Measurements from ENCODE around the gene CHRNA9. TPM values are rescaled to one million over a fixed set of nuclear protein-coding genes. Genes with fewer than 3 reads are reported as not detected.
"Not testable (repeated sequence)": the region's sequence is repeated elsewhere in the genome, so short reads cannot be mapped to it uniquely, and the experiment has no call there.

Gene CHRNA9, protein sequence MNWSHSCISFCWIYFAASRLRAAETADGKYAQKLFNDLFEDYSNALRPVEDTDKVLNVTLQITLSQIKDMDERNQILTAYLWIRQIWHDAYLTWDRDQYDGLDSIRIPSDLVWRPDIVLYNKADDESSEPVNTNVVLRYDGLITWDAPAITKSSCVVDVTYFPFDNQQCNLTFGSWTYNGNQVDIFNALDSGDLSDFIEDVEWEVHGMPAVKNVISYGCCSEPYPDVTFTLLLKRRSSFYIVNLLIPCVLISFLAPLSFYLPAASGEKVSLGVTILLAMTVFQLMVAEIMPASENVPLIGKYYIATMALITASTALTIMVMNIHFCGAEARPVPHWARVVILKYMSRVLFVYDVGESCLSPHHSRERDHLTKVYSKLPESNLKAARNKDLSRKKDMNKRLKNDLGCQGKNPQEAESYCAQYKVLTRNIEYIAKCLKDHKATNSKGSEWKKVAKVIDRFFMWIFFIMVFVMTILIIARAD
- total RNA-seq, result under 1 TPM; 0.26 to 0.82 TPM

DNA sequence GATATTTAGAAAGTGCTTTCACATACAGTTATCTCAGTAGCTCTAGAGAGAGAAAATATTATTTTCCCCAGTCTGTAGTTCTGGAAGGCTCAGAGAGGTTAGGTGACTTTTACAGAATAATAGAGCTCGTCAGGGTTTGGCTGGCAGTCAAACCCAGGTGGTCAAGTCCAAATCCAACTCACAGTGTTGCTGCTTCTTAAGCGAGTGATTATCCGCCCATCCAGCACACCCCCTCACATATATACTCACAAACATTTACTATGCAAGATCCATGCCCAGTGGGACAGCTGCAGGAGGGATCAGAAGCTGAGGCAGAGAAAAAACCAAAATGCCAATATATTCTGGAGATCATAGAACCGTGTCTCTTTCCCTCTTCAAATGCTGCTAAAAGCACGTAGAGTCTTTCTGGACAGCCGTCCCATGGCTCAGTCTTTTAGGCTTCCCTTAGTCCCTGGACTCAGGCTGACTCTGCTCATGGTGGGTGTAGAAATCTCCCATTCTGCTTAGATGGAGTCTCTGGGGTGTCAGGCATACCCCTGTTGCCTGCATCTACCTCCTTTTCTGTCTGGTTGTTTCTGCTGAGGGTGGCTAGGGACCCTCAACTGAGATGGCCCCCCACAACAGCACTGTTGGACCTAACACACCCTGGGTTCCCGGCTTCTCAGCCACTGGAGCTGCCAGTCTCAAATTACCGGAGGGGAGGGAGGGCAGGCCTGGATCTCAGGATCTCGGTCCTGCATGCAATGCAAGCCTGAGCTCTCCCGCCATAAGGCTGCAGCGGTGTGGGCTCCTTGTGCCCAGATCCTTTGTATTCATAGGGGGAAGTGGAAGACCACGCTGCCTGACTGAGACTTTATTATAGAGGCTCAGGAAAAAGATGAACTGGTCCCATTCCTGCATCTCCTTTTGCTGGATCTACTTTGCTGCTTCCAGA, at the start of gene CHRNA9:
Gene CHRNA9 (plus strand): TSS at position 743 of the 934 bp plus-strand sequence. CDS start 135 bp downstream, at position 878.
- CTCF ChIA-PET, result interaction anchor here (5.4 kb wide), 1 partner anchor 10 kb away, joined by 21 read pairs; no protein-coding TSS in a partner anchor
- H3K36me3 Mint-ChIP-seq (ENCODE audit: low read depth), result no peaks in the 10 kb centered on the region
- H3K9me3 Mint-ChIP-seq (ENCODE audit: insufficient read depth), result no peaks in the 10 kb centered on the region
- no peak within 1 kb of the TSS for H3K4me3 Mint-ChIP-seq
- H3K27ac Mint-ChIP-seq, result no peak within 1 kb of the TSS
- ATAC-seq (no peak), DNase-seq (no peak)
- peaks cover 13% of the 10 kb centered on the region for H3K4me1 Mint-ChIP-seq (ENCODE audit: low read depth)
- POLR2A ChIA-PET, result no interaction called here
- H3K27me3 Mint-ChIP-seq (ENCODE audit: low read depth), result peaks cover 8% of the 10 kb centered on the region

DNA sequence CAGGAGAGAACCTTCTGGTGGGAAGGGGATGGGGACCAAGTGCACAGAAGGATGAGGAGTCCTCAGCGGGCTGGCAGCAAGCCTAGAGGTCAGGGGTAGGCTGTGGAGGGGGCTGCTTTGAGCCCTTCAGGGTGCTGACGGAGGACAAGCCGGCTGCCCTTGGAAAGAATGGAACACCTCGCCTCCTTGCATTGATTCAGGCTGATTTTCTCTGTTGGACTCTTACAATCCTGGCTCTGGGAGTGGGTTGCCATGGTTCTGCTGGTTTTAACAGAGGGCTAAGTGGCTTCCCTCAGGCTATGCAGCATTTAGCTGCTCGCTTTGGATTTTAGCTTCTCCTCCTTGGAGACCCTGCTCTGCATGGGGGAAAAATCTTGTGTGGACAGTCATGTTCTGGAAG, 49.4 kb upstream of the CHRNA9 start:
- Mint-ChIP-seq H3K4me3 (no peak overlapping the region), H3K27me3 (ENCODE audit: low read depth) (no peaks in the 10 kb centered on the region), H3K4me1 (ENCODE audit: low read depth) (peaks cover 66% of the 10 kb centered on the region), H3K27ac (peak overlapping the region; percentile 53), H3K36me3 (ENCODE audit: low read depth) (peaks cover 14% of the 10 kb centered on the region), H3K9me3 (ENCODE audit: insufficient read depth) (peaks cover 4% of the 10 kb centered on the region)
- no peak for ATAC-seq
- POLR2A ChIA-PET, result interaction anchor here (1.1 kb wide), 1 partner anchor 16 kb away, joined by 4 read pairs; no protein-coding TSS in a partner anchor
- DNase-seq, result no peak
- CTCF ChIA-PET, result interaction anchor here (0.5 to 1.1 kb wide), 2 partner anchors 31 to 912 kb away, joined by 3 to 4 read pairs; no protein-coding TSS in a partner anchor

DNA sequence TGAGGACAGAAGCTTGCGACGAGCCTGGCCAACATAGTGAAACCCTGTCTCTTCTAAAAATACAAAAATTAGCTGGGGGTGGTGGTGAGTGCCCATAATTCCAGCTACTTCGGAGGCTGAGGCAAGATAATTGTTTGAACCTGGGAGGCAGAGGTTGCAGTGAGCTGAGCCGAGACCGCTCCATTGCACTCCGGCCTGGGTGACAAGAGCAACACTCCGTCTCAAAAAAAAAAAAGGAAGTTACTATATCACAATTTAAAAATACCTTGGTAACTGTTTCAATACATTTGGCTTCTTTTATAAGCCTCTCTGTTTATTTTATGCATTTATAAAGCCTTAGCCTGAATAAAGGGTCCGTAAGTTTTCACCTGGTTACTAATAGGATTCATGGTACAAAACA, 46.6 kb upstream of the CHRNA9 start:
- ATAC-seq (no peak), DNase-seq (no peak)
- peaks cover 56% of the 10 kb centered on the region for H3K4me1 Mint-ChIP-seq (ENCODE audit: low read depth)
- H3K36me3 Mint-ChIP-seq (ENCODE audit: low read depth), result peaks cover 2% of the 10 kb centered on the region
- ChIA-PET CTCF (interaction anchor here (0.6 to 3.3 kb wide), 5 partner anchors 18 to 50 kb away, joined by 3 to 21 read pairs (median 8); no protein-coding TSS in a partner anchor), POLR2A (interaction anchor here (0.7 kb wide), 1 partner anchor 23 kb away, joined by 3 read pairs; no protein-coding TSS in a partner anchor)
- H3K27ac Mint-ChIP-seq, result peak overlapping the region; percentile 89
- no peaks in the 10 kb centered on the region for H3K27me3 Mint-ChIP-seq (ENCODE audit: low read depth)
- no peaks in the 10 kb centered on the region for H3K9me3 Mint-ChIP-seq (ENCODE audit: insufficient read depth)
- H3K4me3 Mint-ChIP-seq, result no peak overlapping the region

DNA sequence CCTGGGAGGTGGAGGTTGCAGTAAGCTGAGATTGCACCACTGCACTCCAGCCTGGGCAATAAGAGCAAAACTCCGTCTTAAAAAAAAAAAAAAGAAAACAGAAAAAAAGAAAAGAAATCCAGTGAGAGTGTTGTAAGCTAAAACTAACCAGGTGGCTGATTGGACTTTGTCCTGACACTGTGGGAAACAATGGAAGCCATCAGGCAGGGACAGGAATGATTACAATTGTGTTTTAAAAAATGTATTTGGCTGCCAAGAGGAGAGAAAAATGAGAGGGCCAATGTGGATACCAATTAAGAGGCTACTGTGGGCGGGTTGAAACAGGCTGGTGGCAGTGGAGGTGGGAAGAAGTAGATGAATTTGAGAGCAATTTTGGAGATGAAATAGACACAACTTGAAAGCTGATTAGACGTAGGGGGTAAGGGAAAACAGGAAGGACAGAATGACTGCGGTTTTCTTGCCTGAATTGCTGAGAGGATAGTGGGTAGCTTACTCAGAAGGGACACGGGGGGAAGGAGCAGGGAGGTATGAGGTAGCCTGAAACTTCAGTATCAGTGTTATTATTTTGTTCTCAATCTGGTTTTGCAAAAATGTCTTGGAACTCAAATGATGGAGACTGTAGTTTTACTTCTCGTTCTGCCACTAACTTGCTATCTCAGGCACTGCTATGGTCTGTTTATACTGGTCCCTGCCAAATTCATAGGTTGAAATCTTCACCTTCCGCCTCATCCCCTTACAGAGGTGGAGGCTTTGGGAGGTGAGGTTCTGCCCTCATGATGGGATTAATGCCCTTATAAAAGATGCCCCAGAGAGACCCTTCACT, 45.6 kb upstream of the CHRNA9 start:
- Mint-ChIP-seq H3K27me3 (ENCODE audit: low read depth) (no peaks in the 10 kb centered on the region), H3K4me1 (ENCODE audit: low read depth) (peaks cover 46% of the 10 kb centered on the region), H3K4me3 (peak overlapping the region; percentile 42), H3K36me3 (ENCODE audit: low read depth) (peaks cover 2% of the 10 kb centered on the region), H3K27ac (peak overlapping the region; percentile 89), H3K9me3 (ENCODE audit: insufficient read depth) (no peaks in the 10 kb centered on the region)
- CTCF ChIA-PET, result interaction anchor here (0.6 to 3.3 kb wide), 11 partner anchors 9 to 59 kb away, joined by 3 to 21 read pairs (median 5); no protein-coding TSS in a partner anchor
- peak; percentile 74 for ATAC-seq
- POLR2A ChIA-PET, result interaction anchor here (0.7 to 1.2 kb wide), 4 partner anchors 15 to 90 kb away, joined by 3 to 6 read pairs (median 4); no protein-coding TSS in a partner anchor
- DNase-seq, result peak; percentile 31

DNA sequence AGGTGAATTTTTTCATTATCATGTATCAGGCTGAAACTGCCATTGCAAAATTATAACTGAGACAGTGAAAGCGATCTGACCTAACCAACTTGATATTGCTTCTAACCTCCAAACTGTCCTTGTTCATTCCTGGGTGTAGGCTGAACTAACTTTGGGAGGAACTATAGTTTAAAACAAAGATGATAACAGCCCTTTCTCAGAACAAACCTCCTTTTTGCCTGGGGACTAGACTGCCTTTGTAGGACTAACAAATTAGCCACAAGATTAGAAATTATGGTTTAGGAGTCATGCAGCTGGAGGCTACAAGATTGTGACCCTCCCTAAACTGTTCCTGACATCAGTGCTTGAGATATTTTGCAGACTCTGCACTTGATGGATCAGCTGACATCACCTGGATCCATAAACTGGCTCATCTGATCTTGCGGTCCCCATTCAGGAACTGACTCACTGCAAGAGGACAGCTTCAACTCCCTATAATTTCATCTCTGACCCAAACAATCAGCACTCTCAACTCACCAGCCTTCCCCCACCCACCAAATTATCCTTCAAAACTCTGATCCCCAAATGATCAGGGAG, 44.4 kb upstream of the CHRNA9 start:
- H3K27ac Mint-ChIP-seq, result peak overlapping the region; percentile 21
- not testable (repeated sequence) for DNase-seq; H3K9me3 Mint-ChIP-seq (ENCODE audit: insufficient read depth); H3K27me3 Mint-ChIP-seq (ENCODE audit: low read depth); ATAC-seq; H3K4me3 Mint-ChIP-seq; H3K36me3 Mint-ChIP-seq (ENCODE audit: low read depth)
- POLR2A ChIA-PET, result interaction anchor here (0.8 to 1.1 kb wide), 2 partner anchors 16 to 91 kb away, joined by 4 read pairs; no protein-coding TSS in a partner anchor
- peaks cover 43% of the 10 kb centered on the region for H3K4me1 Mint-ChIP-seq (ENCODE audit: low read depth)
- CTCF ChIA-PET, result interaction anchor here (1.4 to 3.3 kb wide), 8 partner anchors 8 to 60 kb away, joined by 3 to 21 read pairs (median 8); no protein-coding TSS in a partner anchor

DNA sequence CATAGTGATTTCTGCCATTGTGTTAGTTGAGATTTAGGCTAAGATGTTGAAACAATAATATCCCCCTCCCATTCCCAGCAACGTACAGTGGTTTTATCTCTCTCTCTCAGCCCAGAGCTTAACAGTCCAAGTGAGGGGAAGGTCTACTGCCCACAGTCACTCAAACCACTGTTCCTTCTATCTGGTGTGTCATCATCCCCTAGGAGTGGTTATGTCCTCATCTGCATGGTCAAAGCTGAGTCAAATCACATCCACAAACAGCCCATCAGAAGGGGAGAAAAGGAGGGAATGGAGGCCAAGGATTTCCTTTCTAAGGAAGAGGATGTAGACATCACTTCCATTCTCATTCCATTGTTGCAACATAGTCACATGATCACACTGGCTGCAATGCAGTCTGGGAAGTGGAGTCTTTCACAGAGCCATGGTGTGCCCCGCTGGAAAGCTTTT, 42.8 kb upstream of the CHRNA9 start:
- Mint-ChIP-seq H3K4me1 (ENCODE audit: low read depth) (peaks cover 45% of the 10 kb centered on the region), H3K27me3 (ENCODE audit: low read depth) (no peaks in the 10 kb centered on the region), H3K9me3 (ENCODE audit: insufficient read depth) (no peaks in the 10 kb centered on the region), H3K4me3 (no peak overlapping the region), H3K27ac (no peak overlapping the region), H3K36me3 (ENCODE audit: low read depth) (peaks cover 2% of the 10 kb centered on the region)
- ChIA-PET CTCF (interaction anchor here (1.0 to 1.6 kb wide), 2 partner anchors 8 to 17 kb away, joined by 6 to 7 read pairs; no protein-coding TSS in a partner anchor), POLR2A (no interaction called here)
- ATAC-seq, result no peak
- DNase-seq, result no peak

DNA sequence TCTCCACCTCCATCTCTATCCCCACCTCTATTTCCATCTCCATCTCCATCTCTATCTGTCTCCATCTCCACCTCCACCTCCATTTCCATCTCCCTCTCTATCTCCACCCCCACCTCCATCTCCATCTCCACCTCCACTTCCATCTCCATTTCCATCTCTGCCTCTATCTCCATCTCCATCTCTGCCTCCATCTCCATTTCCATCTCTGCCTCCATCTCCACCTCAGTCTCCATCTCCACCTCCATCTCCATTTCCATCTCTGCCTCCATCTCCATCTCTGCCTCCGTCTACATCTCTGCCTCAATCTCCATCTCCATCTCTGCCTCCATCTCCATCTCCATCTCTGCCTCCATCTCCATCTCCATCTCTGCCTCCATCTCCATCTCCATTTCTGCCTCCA, 40.8 kb upstream of the CHRNA9 start:
- Mint-ChIP-seq H3K36me3 (ENCODE audit: low read depth) (peaks cover 2% of the 10 kb centered on the region), H3K27ac (no peak overlapping the region), H3K9me3 (ENCODE audit: insufficient read depth) (no peaks in the 10 kb centered on the region), H3K4me1 (ENCODE audit: low read depth) (peaks cover 52% of the 10 kb centered on the region), H3K27me3 (ENCODE audit: low read depth) (no peaks in the 10 kb centered on the region), H3K4me3 (no peak overlapping the region)
- no peak for ATAC-seq
- no peak for DNase-seq
- ChIA-PET CTCF (no interaction called here), POLR2A (no interaction called here)

DNA sequence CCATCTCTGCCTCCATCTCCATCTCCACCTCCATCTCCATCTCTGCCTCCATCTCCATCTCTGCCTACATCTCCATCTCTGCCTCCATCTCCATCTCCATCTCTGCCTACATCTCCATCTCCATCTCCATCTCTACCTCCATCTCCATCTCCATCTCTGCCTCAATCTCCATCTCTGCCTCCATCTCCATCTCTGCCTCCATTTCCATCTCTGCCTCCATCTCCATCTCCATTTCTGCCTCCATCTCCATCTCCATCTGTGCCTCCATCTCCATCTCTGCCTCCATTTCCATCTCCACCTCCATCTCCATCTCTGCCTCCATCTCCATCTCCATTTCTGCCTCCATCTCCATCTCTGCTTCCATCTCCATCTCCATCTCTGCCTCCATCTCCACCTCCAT, 40.1 kb upstream of the CHRNA9 start:
- ATAC-seq; CTCF ChIA-PET; H3K27me3 Mint-ChIP-seq (ENCODE audit: low read depth); H3K27ac Mint-ChIP-seq; POLR2A ChIA-PET; H3K9me3 Mint-ChIP-seq (ENCODE audit: insufficient read depth); H3K4me3 Mint-ChIP-seq; H3K36me3 Mint-ChIP-seq (ENCODE audit: low read depth); DNase-seq: not testable (repeated sequence)
- peaks cover 51% of the 10 kb centered on the region for H3K4me1 Mint-ChIP-seq (ENCODE audit: low read depth)

DNA sequence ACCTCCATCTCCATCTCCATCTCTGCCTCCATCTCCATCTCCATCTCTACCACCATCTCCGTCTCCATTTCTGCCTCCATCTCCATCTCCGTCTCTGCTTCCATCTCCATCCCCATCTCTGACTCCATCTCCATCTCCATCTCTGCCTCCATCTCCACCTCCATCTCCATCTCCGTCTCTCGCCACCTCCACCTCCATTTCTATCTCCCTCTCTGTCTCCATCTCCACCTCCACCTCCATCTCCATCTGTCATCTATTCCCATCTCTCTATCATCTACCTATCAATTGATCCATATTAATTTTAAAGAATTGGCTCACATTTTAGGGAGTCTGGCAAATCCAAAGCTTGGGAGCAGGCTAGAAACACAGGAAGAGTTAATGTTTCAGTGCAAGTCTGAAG, 39.6 kb upstream of the CHRNA9 start:
- ChIA-PET CTCF (no interaction called here), POLR2A (no interaction called here)
- Mint-ChIP-seq H3K4me1 (ENCODE audit: low read depth) (peaks cover 51% of the 10 kb centered on the region), H3K36me3 (ENCODE audit: low read depth) (peaks cover 2% of the 10 kb centered on the region), H3K9me3 (ENCODE audit: insufficient read depth) (no peaks in the 10 kb centered on the region), H3K27me3 (ENCODE audit: low read depth) (no peaks in the 10 kb centered on the region), H3K27ac (no peak overlapping the region), H3K4me3 (no peak overlapping the region)
- ATAC-seq, result no peak
- no peak for DNase-seq

DNA sequence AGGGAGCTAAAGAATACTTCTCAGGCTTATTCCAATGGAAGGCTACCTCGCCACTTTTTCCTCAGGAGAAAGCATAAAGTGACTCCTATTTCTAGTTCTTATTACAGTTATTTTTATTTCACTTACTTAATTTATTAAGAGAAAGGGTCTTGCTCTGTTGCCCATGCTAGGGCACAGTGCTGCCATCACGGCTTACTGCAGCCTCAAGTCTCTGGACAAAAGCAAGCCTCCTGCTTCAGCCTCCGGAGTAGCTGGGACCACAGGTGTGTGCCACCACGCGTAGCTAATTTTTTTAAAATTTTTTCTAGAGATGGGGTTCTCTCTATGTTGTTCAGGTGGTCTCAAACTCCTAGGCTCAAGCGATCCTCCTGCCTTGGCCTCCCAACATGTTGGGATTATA, 36.0 kb upstream of the CHRNA9 start:
- ChIA-PET POLR2A (interaction anchor here (1.0 to 1.7 kb wide), 2 partner anchors 8 to 99 kb away, joined by 3 to 5 read pairs; no protein-coding TSS in a partner anchor), CTCF (interaction anchor here (1.2 kb wide), 2 partner anchors 9 to 40 kb away, joined by 3 to 4 read pairs; no protein-coding TSS in a partner anchor)
- Mint-ChIP-seq H3K27ac (no peak overlapping the region), H3K4me3 (no peak overlapping the region), H3K9me3 (ENCODE audit: insufficient read depth) (peaks cover 3% of the 10 kb centered on the region), H3K27me3 (ENCODE audit: low read depth) (no peaks in the 10 kb centered on the region), H3K4me1 (ENCODE audit: low read depth) (peaks cover 58% of the 10 kb centered on the region), H3K36me3 (ENCODE audit: low read depth) (peaks cover 6% of the 10 kb centered on the region)
- no peak for DNase-seq
- ATAC-seq, result no peak
